Activated CD4-positive, alpha-beta T cell treated with anti-CD3 and anti-CD28 coated beads for 48 hours (primary cell): ENCODE data around the gene PFKFB3.
A peak's percentile ranks its signal among the peaks of the same experiment; 100 is the strongest.
"Not testable (repeated sequence)": the region's sequence is repeated elsewhere in the genome, so short reads cannot be mapped to it uniquely, and the experiment has no call there.

ENCODE experiments used
- DNase-seq: peaks from one replicate; pipeline ENCODE4 v3.0.0-alpha.2; 2020

Gene PFKFB3

DNA sequence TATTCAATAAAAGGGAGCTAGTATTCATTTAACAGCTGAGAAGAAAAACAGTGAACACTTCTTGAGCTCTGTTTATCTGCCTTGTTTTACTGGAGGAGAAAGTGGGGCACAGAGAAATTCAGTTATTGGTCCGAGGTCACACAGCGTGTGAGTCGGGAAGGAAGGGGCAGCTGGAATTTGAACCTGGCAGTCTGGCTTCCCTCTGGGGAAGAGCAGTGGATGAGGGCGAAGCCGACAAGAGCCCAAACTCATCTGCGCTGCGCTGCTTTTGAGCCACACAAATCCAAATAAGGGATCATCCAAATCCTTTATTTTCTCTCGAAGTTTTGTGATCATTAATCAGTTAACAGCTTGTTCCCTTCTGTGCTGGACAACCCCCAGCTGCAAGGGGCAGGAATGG is 23.7 kb upstream of the PFKFB3 start:
- DNase-seq = no peak

DNA sequence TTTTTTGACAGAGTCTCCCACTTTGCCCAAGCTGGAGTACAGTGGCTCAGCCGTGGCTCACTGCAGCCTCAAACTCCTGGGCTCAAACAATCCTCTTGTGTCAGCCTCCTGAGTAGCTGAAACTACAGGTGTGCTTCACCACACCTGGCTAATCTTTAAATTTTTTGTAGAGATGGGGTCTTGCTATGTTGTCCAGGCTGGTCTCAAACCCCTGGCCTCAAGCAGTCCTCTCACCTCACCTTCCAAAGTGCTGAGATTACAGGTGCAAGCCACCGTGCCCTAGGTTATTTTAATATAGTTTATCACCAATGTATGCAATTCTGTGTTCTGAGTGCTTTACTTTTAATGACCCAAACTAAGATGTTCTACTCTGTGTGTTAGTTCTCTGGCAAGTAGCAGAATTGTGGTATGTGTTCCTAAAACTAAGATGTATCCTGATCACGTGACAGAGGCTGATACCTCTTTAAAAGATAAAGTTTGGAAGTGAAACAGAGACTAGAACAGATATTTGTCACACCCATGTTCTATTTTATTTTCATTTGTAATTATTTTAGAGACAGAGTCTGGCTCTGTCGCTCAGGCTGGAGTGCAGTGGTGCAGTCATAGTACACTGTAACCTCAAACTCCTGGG is 22.1 kb upstream of the PFKFB3 start:
- DNase-seq = no peak

DNA sequence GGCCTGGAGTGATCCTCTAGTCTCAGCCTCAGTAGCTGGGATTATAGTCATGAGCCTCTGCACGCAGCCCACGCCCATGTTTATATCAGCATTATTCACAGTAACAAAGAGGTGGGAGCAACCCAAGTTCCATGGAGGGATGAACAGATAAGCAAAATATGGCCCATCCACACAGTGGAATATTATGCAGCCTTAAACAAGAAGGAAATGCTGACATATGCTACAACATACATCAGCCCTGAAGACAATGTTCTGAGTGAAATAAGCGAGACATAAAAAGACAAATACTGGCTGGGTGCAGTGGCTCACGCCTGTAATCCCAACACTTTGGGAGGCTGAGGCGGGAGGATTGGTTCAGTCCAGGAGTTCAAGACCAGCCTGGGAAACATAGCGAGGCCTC is 21.5 kb upstream of the PFKFB3 start:
- no peak for DNase-seq

DNA sequence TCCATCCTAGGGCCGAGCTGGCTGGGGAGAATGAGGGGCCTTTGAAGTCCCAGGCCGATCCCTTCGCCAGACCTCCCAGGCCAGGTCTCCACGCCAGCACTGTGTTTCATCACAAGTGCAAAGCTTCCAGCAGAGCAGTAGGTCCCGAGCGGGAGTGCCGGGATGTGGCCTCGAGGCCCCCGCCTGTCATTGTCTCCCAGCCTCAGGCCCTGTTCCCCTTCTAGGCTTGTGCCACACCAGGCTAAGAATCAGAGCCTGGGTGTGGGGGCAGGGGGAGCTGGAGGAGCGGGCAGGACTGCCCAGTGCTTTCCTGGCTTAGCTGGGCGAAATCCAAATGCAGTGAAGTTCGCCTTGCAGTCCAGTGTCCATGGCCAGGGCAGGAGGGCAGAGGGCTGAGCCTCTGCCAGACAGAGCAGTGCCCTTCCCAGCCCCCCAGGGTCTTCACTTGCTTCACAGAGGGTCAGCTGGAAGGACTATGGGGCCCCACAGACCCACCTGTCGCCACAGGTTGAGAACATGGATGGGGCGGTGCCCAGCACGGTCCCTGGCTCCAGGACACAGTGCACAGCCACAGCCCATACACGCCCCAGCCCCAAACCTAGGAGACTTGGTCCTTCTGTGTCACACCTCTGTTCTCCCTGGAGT is 20.2 kb upstream of the PFKFB3 start:
- no peak for DNase-seq

DNA sequence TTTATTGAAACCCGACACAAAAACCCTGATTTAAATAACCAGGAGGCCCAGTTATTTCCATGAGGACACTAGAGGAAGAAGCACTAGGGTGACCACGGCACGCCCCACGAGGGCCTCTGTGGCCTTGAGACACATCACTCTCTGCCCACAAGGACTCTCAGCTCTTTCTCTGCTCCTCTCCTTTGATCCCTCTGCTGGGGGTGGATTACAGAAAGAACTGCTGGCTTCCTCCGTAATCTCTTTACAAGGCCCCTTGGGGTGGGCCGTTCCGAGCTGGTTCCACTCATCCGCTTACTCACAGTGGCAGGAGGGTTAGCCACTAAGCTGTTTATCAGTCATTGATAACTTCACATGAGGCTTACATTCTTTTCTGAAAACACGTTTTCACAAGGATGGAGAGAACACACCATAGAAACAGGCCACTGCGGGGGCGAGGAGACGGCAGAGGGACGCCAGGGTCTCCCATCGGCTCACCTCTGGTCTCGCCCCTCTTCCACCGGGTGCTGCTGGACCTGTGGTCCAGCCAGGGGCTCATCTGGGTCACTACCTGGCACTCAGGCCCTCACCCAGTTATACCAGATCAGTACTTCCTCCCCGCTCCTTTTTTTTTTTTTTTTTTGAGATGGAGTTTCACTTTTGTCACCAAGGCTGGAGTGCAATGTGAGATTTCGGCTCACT is 17.6 kb upstream of the PFKFB3 start:
- DNase-seq = no peak

DNA sequence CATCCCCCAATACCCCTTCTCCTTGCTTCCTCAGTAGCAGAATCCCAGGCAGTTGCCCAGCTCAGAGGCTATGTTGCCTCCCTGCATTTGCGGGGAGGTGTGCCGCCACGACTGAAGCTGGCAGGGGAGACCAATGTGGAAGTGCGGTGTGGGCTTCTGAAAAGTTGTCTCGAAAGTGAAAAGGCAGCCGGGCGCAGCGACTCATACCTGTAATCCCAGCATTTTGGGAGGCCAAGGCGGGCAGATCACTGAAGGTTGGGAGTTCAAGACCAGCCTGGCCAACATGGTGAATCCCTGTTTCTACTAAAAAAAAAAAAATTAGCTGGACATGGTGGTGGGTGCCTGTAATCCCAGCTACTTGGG is 15.9 kb upstream of the PFKFB3 start:
- no peak for DNase-seq

DNA sequence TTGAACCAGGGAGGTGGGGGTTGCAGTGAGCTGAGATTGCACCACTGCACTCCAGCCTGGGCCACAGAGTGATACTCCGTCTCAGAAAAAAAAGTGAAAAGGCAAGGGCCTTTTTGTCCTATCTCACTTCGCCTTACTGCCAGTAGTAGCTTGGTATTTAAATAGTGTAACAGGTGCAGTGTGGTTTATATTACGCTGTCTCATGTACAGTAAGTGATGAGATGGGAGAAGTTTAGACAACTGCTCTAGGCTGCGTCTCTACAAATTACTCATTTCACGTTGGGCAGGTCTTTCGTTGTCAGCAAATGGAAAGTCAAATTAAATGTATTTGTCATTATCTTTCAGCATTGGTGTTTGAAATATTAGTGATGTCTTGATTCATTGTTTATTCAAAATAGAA is 15.5 kb upstream of the PFKFB3 start:
- DNase-seq = no peak

DNA sequence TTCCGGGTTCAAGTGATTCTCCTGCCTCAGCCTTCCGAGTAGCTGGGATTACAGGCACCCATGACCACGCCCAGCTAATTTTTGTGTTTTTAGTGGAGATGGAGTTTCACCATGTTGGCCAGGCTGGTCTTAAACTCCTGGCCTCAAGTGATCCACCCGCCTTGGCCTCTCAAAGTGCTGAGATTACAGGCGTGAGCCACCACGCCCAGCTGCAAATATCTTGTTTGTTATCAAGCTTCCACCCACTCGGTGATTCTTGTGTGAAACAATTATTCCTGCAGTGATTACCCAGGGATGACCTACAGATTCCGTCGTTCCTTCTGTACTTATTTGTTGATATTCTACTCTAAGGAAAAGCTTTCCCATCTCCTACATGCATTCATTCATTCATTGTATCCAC is 12.7 kb upstream of the PFKFB3 start:
- not testable (repeated sequence) for DNase-seq

DNA sequence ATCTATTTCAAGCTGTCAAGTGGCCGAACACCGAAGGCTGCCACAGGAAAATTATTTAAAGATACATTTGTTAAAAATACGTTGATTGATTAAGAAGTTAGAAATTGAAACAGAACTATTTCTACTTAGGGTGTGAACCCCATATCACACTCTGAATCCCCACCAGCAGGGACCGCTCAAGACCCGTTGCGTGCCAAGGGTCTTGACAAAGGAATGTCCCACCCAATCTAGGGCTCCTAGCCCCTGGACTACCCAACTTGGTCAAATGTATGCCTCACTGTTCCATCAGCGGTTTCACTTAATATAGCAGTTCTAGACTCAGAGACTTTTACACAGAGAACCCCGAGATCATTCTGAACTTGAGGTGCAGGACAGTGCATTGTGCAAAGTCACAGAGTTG is 11.6 kb upstream of the PFKFB3 start:
- no peak for DNase-seq

DNA sequence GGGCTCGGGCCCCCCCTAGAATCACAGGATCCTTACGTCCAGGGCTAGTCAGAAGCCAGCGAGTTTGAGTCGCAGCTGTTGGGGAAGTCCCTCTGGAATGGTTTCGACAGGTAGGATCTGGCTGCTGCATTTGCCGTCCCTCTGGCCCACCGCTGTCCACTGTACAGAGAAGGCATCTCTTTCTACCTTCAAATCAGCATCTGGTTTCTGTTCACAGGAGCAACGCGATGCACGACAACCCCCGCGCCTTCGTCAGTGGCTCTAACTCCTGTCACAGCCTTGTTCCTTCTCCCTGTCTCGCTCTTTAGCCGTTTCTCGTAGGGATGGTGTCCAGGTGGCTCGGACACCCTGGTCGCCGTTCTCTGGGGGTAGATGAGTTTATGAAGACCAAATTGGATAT is 11.2 kb upstream of the PFKFB3 start:
- no peak for DNase-seq

DNA sequence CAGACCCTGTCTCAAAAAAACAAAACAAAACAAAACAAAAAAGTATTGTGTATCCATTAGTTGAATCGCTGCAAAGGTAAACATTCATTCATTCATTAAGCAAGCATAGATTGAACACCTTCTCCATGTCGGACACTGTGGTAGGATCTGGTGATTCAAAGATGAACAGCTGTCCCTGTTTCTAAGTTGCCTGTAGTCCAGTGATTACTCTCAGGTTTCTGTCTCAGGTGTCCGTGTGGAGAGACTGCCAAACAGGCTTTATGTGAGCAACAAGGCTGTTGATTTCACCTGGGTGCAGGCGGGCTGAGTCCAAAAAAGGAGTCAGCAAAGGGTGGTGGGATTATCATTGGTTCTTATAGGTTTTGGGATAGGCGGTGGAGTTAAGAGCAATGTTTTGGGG is 9.4 kb upstream of the PFKFB3 start:
- not testable (repeated sequence) for DNase-seq

DNA sequence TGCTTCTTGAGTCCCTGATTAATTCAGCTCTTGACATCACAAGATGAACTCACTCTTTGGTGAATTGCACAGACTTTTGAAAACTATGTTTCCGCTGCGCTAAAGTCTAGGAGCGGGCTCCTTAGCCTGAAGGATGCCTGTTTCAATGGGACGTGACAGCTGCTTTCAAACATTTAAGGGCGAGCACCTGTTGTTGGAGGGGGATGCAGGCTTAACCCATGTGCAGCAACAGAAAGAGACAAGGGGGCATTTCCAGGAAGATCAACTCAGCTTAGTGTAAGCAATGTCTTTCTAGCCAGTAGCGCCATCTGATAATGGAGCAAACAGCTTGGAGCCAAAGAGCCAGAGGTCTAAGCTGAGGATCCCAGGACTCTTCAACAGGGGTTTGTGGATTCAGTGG is 8.4 kb upstream of the PFKFB3 start:
- no peak for DNase-seq

DNA sequence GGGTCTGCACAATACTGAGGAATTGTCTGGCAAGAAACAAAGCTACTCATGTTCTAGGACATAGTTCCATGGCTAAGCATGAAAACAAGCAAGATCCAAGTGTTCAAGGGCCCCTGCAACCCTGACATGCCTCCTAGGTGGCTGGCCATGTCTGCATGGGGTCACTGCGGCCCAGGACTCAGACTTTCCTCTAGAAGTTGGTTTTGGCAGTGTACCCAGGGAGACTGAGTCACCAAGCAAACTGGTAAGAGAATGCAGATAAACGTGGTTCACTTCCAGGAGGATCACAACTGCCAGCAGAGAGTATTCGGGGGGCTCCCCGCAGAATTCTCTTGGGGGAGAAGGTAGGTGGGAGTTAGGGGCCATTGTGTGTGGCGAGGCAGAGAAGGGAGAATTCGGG is 7.4 kb upstream of the PFKFB3 start:
- DNase-seq = no peak

DNA sequence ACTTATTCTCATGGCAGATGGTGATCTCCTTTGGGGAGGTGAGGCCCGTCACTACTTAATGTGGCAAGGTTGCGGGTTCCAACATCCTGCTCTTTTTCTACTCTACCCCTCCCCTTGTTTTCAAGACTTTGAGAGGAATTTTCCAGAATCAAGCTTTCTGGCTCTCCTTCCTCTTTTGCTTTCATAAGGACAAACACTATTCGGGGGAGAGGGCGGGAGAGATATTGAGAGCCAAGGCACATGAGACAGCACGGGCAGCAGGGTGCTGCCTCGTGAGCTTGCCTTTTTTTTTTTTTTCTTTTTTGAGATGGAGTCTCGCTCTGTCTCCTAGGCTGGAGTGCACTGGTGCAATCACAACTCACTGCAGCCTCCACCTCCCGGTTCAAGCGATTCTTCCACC is 6.9 kb upstream of the PFKFB3 start:
- DNase-seq = no peak

DNA sequence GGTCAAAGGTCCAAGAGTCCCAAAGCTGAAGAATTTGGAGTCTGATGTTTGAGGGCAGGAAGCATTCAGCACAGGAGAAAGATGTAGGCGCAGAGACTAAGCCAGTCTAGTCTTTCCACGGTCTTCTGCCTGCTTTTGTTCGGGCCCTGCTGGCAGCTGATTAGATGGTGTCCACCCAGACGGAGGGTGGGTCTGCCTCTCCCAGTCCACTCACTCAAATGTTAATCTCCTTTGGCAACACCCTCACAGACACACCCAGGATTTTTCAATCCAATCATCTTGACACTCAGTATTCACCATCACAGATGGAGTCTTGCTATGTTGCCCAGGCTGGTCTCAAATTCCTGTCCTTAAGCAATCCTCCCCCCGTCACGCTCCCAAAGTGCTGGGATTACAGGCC is 6.2 kb upstream of the PFKFB3 start:
- DNase-seq = not testable (repeated sequence)

DNA sequence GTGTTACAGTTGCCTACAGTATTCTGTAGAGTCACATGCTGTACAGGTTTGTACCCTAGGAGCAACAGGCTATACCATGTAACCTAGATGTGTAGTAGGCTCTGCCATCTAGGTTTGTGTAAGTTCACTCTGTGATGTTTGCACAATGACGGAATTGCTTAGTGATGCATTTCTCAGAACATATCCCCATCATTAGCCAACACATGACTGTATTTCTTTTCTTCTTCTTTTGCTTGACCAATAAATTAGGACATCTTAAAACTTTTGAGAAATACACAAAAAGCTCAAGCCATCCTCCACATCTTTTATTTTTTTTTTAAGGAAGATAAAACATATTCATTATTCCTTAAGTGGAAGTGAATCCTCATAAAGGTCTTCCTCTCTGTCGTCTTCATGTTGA is 5.4 kb upstream of the PFKFB3 start:
- no peak for DNase-seq

DNA sequence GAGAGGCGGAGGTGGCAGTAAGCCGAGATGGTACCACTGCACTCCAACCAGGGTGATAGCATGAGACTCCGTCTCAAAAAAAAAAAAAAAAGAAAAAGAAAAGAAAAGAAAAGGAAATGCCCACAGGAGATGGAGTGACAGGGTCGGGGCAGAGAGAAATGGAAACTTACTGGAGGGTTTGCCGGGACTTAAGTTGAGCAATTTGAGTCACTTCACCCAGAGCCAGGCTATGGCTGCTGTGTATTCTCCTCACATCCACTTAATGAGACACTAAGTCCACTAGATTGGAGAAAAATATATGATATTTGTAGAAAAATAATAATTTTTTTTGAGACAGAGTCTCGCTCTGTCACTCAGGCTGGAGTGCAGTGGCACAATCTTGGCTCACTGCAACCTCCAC is 4.6 kb upstream of the PFKFB3 start:
- no peak for DNase-seq

DNA sequence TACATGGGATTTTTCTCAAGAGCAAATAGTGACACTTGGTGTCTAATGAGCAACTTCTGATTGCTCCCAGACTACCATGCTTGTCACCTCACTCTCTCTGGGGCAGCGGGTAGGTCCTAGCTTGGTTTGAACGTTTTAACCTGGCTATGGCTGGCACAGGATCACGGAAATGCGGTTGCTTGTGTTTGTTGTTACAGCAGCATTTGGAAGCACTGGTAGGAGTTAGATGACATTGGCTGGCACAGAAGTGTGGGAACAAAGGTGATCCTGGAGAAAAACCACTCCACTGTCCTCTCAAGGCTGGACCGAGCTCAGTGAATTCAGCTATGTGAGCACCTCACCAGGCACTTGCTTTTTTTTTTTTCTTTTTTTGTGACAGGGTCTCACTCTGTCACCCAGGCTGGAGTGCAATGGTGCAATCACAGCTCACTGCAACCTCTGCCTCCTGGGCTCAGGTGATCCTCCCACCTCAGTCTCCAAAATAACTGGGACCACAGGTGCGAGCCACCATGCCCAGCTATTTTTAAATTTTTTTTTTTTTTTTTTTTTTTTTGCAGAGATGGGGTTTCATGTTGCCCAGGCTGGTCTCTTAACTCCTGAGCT is 3.5 kb upstream of the PFKFB3 start:
- DNase-seq = no peak

DNA sequence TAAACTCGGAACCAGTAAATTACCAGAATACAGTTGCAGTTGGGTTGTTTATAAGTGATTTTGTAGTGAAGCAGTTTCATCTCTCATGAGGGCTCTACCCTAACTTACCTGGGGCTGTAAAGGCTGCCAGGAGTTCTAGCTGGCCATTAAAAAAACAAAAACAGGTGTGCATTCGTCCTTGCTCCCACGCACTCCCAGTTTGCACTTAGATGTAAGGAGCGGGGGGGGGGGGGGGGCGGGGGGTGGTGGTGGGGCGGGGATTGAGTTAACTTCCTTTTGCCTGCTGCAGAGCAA is 2.3 kb upstream of the PFKFB3 start:
- DNase-seq = no peak

DNA sequence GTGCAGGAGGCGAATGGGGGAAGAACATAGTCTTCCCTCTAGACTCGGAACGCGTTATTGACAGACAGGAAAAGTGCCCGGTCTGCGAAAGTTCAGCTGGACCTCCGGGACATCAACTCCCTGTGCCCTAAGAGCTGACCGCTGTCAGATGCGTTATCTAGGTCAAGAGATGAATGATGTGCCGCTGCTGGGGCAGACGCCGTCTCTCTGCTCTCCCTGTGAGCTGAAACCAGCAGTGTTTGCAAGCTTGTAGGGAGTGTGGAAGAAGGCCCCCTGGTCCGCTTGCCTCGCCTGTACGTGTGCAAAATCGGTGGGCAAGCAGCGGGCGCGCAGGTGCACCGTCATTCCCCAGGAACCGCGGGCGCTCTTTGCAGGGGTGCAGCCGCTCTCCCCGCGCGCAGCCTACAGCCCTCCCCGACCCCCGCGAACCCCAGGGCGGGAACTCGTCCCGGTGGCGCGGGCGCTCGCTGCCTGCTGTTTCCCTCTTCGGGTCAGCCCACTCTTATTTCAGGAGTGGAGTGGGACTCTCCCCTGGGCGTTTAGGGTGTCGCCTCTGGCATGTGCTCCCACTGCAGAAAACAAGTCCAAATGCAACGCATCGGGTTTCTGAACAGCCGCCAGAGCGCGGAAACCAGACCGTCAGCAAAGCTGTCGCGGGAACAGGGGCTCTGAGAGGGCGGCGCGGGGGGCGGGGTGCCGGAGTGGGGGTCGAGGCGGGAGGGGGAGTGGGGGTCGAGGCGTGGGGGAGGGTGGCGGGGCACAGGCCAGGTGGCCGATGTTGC is 1.8 kb upstream of the PFKFB3 start:
- DNase-seq = peak; percentile 56

DNA sequence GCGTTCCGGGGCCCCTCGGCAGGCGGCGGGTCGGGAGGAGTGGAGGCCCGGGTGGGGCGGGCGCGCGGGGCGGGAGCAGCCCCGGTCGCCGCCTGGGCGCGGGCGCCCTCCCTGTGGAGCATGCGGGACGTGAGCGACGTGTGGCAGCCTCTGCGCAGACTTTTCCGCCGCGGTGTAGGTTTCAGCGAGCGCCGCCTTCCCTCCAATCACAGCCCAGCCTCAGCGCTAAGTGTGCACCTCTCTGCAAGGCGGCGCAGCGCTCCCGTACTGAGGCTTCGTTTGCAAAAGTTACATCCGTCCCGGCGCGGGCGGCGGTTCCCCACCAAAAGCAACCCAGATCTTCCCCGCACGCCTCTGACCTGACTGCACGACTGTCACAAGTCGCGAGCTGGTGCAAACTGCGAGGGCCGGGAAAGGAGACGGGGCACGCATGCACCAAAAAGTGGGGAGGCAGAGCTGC is 1.2 kb upstream of the PFKFB3 start:
- peak; percentile 93 for DNase-seq

DNA sequence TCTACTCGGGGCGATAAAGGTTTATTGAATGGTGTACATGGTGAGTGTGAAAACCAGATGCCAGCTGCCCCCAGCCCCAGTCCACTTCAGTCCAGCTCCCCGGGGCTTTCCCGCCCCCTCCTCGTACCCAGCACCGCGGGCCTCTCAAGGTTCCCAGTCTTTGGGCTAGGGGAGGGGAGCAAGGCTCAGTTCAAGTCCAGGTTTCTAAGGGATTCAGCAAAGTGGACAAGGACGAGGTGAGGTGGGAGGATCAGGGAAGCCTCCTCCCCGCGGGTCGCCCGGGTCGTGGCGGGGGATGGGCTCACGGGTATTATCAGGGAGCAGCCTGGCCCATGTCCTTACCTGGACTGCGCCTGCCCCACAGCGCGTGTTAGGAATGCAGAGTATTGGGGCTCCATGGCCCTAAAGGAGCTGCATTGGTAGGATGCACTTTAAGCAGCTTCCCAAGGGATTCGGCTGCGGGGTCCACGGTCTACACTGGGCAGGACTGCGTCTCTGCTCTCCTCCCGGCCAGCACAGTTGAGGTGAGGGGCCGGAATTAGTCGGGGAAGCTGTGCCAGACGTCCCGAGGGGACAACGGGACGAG is 541 bp upstream of the PFKFB3 start:
- peak; percentile 34 for DNase-seq
